H54 (cell line): ENCODE measurements around the gene CEP89.
"Not testable (repeated sequence)": the region's sequence is repeated elsewhere in the genome, so short reads cannot be mapped to it uniquely, and the experiment has no call there.

ENCODE experiments used
- DNase-seq: peaks from one replicate; pipeline ENCODE4 v3.0.0; 2011; ENCODE audit warnings: low spot score, mixed read lengths; ENCODE audit not compliant: insufficient read length
- FAIRE-seq: peaks from 3 replicates; lab custom pipeline; 2011; peaks lifted over from hg19 to GRCh38; lab: Jason Lieb, UNC
- POLR2A ChIP-seq: IDR thresholded peaks from 2 replicates; pipeline ENCODE4 v1.6.1; 2011; ENCODE audit warnings: low read depth, mild to moderate bottlenecking, low read length

Gene CEP89

DNA sequence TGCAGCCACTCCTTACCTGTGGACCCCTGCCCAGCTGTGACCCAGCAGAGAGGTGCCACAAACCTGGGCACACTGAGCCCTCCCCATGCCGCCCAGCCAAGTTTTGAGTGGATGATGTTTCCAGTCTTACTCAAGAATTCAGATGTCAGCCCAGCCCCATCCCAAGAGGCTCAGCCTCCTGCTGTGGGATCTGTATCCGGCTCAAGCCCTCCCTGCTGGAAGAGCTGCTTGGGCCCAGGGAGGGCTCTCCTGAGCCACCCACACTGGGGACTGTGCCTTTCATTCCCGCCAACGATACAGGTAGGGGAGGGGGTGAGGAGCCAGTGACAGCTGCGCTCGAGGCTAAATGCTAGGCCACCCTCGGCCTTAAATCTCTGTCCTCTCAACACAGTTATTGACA, 96.3 kb downstream of the CEP89 start:
- DNase-seq (no peak), FAIRE-seq (no peak)
- TF ChIP-seq POLR2A: no peak

DNA sequence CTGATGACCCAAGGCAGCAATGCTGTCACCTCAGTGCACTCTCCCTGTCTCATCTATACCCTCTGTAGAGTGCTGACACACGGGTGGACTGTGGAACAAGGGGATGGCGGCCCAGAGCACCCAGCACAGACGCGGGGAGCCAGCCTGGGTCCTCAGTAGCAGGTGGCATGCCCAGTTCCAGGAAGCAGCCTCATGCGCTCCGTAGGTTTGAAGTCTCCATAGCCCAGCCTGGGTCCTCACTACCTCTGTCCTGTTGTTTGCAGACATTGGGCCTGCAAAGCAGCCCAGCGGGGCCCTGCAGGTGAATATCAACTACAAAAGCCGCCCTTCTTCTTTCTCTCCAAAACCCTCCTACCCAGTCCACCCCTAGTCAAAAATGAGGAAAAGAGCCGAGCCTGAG, 97.2 kb downstream of the CEP89 start:
- no peak for TF ChIP-seq POLR2A
- FAIRE-seq: no peak
- no peak for DNase-seq

DNA sequence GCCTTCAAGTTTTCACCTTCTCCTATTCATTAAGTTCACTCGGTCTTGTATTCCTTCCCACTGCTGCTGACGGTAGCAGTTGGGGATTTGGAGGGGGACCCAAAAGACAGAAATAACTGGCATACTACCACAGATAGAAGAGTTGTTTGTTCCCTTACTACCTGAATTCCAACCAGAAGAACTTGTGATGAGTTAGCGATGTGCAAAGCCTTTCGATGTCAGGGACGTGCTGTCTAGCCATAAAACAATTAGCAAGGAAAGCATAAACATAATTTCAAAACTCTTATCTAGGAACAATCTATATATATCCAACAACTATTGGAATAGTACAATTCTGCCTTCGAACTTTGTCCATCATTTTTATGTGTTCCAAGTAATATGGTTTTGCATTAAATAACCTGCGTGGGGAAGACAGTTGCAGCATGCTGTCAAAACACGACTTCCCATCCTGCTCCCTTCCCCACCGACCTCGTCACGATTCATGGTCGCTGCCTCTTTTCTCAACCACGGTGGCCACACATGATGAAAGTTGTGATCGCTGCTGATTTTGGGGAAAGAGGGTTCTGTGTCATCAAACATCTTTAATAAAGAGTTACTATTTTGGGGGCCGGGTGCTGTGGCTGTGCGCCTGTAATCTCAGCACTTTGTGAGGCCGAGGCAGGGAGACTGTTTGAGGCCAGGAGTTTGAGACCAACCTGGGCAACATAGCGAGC, 98.4 kb downstream of the CEP89 start:
- TF ChIP-seq POLR2A: no peak
- no peak for FAIRE-seq

DNA sequence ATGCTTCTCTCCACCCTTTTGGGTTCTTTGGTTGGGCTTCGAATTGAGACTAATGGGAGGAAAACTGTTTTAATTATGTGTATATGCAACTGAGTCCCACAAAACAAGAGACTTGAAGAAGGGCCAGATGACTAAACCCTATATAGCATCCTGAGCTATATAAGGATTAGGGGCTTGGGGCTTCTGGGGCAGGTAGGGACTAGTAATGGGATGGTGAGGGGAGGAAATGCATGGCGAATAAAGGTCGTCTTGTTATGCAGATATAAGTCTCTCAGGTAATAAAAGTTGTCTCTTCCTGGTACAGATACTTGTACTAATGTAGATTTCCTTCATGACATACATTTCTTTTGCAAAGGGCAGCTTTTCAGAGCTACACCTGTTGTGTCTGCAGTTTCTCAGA, 99.4 kb downstream of the CEP89 start:
- no peak for DNase-seq
- TF ChIP-seq POLR2A: no peak
- FAIRE-seq: no peak

More for the DNA sequence above, 98.4 kb downstream of the CEP89 start:
- no peak for DNase-seq

DNA sequence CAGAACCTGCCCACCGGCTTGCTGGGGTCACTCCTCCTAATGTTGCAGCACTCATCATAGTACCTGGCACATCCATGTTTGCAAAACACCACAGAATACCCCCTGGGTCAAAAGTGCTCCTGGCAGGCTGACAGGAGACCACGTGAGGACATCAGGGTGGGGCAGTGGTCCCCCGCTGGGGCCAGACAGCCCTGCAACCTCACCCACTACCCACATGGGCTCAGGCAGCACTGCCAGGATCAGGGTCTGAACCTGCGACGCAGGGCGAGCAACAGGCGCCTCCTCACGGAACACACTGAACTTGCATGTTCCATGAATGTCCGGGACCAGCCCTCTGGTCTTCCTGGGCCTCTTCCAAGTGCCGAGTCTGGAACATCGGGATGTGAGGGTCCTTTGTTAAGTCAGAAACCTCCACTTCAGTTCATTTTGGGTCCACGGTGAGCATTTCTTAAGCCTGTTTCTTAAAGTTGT, 100.7 kb downstream of the CEP89 start:
- no peak for FAIRE-seq
- no peak for TF ChIP-seq POLR2A

DNA sequence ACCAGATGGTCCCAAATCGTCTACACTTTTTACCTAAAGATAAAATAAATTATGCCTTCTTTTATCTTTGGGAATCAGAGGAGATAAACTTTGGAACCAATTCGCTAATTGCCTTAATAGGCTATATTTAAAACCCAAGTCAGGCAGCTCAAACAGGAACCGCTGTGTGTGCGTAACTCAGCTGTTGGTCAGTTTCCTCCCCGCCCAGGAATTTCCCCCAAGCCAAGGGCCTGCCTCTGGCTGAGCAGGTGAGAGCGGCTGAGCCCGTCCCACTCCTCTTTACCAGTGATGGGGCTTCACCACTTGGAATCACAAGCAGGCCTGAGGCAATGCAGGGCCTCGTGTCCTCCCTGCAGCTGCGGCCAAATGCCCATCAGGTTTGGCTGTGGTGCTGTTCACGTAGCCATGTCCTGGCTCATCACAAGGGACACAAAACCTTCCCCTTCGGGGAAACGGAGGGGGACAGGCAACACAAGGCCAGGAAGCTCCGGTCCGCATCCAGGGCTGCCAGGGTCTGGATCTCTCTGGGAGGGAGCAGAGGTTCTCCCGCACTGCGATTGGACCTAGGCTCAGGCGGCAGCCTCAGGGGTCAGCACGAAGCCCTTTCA, 101.7 kb downstream of the CEP89 start:
- no peak for FAIRE-seq
- DNase-seq: no peak

More for the DNA sequence above, 100.7 kb downstream of the CEP89 start:
- no peak for DNase-seq

DNA sequence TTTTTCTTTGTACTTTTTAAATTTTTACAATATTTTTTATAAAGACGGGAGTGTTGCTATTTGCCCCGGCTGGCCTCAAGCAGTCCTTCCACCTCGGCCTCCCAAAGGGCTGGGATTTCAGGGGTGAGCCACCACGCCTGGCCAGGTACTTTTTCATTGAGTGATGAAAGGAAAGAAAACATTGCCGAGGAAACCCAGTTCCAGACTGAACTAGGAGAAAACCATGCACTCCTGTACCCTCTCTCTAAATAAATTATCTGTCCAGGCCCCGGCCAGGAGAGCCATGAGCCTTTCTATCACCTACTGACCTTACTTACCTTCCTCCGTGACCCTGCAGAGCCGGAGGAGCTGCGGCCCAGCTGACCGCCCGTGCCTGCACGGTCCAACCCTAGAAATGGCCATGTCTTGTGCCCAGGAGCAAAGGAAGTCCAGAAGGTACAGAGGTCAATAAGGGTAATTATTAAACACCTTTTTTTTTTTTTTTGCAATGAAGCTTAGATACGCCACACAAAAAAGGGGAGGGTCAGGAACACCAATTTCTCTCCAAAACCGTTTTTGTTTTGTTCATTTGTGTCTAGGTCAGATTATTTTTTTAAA, 102.3 kb downstream of the CEP89 start, which contains the start of gene SLC7A9:
TSS of gene SLC7A9 (minus strand) at position 399 of the 597 bp plus-strand sequence. CDS start 1,233 bp downstream, outside the sequence.
- DNase-seq (no peak), FAIRE-seq (no peak)
- no peak for TF ChIP-seq POLR2A

More for the DNA sequence above, 101.7 kb downstream of the CEP89 start:
- TF ChIP-seq POLR2A: no peak

DNA sequence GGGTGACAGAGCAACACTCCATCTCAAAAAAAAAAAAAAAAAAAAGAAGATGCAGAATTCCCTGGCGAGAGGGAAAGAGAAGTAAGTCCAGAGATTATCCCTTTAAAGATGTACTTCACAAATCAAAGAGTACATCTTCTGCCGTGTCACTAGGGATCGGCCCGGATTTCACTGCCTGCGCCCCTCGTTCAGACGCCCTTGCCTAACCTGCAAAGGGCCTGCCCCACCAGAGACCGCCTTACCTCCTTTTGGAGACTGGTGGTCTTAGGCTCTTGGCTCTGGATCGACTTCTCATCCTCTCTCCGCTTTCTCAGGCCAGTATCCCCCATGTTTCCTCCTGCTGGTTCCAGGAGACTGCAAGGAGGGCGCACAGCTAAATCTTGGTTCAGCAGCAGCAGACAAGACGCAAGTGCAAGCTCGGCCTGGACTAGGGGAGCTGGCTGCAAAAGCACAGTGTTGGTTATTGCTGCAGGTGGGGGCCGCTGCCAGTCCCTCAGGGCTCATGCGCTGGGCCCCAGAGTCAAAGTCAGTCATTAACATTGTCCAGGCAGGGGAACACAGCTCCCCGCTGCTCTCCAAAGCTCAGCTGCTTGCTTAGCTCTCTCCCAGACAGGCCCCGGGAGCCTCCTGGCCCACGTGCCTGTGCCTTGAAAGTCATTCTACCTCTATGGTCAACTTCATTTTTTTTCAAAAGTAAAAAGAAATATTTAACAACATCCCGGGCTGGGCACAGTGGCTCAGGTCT, 103.4 kb downstream of the CEP89 start:
- no peak for DNase-seq
- FAIRE-seq: no peak
- no peak for TF ChIP-seq POLR2A

DNA sequence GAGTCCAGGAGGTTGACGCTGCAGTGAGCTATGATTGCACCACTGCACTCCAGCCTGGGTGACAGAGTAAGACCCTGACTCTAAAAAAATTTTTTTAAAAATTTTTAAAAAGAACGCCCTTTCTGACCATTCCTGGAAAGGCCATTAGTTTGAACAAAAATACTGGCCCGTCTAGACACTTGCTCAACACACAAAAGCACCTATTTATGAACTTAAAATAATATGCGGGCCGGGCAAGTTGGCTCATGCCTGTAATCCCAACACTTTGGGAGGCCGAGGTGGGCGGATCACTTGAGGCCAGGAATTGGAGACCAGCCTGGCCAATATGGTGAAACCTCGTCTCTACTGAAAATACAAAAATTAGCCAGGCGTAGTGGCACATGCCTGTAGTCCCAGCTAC, 104.3 kb downstream of the CEP89 start:
- DNase-seq, FAIRE-seq: not testable (repeated sequence)

DNA sequence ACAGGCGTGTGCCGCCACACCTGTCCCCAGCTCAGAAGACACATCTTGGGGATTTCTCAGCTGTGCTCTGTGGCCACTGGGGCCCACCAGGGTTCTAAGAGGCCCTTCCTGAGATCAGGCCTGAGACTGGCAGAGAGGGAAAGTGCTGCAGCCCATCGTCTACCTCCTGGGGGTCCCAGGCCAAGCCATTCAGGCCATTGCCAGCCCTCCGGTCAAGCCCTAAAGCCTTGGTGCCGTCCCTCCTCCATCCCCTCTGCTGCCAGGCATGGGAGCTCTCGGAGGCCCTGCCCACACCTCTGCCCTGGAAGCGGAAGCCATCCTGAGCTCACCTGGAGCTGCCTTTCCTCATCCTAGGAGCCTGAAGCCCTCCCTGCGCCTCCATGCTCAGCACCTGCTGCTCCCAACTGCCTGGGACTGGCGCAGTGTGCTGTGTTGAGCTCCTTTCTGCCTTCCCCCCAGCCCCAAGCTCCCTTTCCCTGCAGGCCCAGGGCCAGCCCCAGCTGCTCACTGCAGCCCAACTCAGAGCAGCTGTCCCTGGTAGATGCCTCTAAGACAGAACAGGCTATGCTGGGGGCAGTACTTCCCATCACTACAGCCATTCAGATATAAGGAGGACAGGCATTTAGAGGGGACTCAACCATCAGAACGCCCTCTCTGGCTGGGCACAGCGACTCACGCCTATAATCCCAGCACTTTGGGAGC, 105.0 kb downstream of the CEP89 start:
- FAIRE-seq (no peak), DNase-seq (no peak)
- TF ChIP-seq POLR2A: no peak

DNA sequence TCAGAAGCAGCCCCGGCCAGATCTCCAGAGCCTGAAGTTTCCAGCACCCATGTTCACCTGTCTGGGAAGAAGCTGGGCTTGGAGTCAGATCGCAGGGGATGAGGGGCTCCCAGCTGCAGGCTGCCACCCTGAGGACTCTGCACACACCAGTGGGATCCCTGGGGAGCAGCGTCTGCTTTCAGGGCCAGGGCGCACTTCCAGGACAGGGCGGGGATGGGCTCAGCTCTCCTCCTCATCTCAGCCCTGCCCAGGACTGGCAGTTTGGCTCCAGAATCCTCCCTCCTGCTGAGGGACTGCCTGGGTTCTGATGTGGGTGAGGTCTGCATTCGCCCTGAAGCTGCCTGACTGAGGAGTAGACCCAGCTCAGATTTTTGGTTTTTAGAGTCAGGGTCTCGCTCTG, 105.7 kb downstream of the CEP89 start:
- TF ChIP-seq POLR2A: no peak
- FAIRE-seq (no peak), DNase-seq (no peak)

DNA sequence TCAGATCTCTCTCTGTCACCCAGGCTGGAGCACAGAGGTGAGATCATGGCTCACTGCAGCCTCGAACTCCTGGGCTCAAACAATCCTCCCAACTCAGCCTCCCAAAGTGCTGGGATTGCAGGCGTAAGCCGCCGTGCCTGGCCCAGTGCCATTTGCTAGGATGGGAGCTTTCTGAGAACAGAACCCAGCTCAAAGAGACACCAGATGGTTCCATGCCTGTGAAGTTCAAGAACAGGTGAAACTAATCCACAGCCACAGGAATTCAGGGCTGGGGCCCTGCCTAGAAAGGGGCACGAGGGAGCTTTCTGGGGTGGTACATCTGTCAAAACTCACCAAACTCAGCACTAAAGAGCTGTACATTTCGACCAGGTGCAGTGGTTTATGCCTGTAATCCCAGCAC, 106.4 kb downstream of the CEP89 start:
- TF ChIP-seq POLR2A: no peak
- DNase-seq (no peak), FAIRE-seq (no peak)

DNA sequence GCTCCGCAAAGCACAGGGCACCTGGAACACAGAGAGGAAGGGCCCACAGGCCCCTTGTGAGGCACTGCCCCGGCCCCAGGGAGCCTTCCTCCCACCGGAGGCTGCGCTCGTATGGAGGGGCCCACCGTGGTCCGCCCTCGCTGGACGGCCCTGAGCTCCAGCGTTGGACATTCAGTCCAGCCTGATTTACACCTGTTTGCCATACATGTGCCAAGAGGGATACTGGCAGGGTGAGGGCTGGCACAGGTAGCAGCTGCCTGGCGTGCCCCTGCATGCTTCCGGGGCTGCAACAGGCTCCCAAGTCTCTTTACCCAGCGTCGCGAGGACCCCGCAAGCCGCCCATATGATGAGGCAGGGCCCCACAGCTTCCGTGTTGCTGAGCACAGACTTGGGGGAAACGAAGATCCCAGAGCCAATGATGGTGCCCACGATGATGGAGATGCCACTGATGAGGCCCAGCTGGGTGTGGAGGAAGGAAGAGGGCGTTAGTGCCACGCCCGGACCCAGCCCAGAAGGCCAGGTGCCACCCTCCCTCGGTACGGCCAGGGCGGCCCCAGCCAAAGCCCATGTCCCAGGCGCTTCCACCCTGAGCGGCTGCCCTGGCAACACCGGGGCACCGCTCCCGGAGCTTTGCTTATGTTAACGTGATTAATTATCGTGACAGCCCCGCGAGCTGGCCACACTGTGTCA, 107.3 kb downstream of the CEP89 start:
- DNase-seq (no peak), FAIRE-seq (no peak)
- no peak for TF ChIP-seq POLR2A
